HepG2 (cell line): ENCODE results near the gene MORN3. TPM values are rescaled to one million over a fixed set of nuclear protein-coding genes. Genes with fewer than 3 reads are reported as not detected.
A peak's percentile ranks its signal among the peaks of the same experiment; 100 is the strongest.

Experiments used
- ATAC-seq: fragments of 200-7000 bp; cut with Tn5 transposase; 3 replicates; pipeline ENCODE4 v1.9.1; 2020; ENCODE audit warnings: mild to moderate bottlenecking, moderate library complexity
- BruUV-seq: library from RNA; stranded (reverse); fragments of 400-500 nt; replicated peaks from 2 replicates; lab custom pipeline; 2021; lab: Mats Ljungman, UMichigan
- CTCF ChIA-PET: fragments of 300-600 bp; formaldehyde crosslinking; extraction: SDS; loops from one replicate; lab custom pipeline; 2021; ENCODE audit warnings: low total read pairs, inconsistent platforms, low intra/inter-chr PET ratio; lab: Yijun Ruan, JAX
- POLR2A ChIA-PET: fragments of 350-600 bp; sonication (Branson Sonifier 250); formaldehyde crosslinking; loops from one replicate; lab custom pipeline; 2020; ENCODE audit warnings: antibody characterized with exemption, inconsistent platforms; lab: Yijun Ruan, JAX
- DNase-seq: peaks from one replicate; pipeline ENCODE4 v3.0.0-alpha.2; 2015; ENCODE audit warnings: low spot score
- FAIRE-seq: peaks from 3 replicates; lab custom pipeline; 2011; peaks lifted over from hg19 to GRCh38; lab: Jason Lieb, UNC
- H2AFZ ChIP-seq: one replicate; pipeline ENCODE4 v1.6.1; 2011; ENCODE audit warnings: low read length, inconsistent platforms
- H3K27ac ChIP-seq: fragments of 300-600 bp; 3 replicates; pipeline ENCODE4 v1.8.0; 2011; ENCODE audit warnings: mixed run types, mild to moderate bottlenecking, mixed read lengths, low read length, inconsistent platforms; ENCODE audit not compliant: insufficient read depth; ENCODE audit errors: extremely low read length
- H3K27me3 ChIP-seq, 2 experiments: fragments of 200-600 bp in 1 of 2; 2 replicates in 1 of 2; 3 replicates in 1 of 2; pipeline versions ENCODE4 v1.6.0 to v1.8.0; 2011; ENCODE audit warnings: low read length in 2 of 2, mild to moderate bottlenecking in 2 of 2, moderate library complexity in 2 of 2, inconsistent platforms in 1 of 2; ENCODE audit not compliant: insufficient read depth in 2 of 2, control insufficient read depth in 1 of 2
- H3K36me3 ChIP-seq, 2 experiments: fragments of 200-600 bp in 1 of 2; replicated peaks in 1 of 2; 2 replicates in 1 of 2; 3 replicates in 1 of 2; pipeline versions ENCODE4 v1.5.1 to v1.8.0; 2011; ENCODE audit warnings: low read length in 2 of 2, inconsistent platforms in 1 of 2; ENCODE audit not compliant: insufficient read depth in 2 of 2, control insufficient read depth in 1 of 2
- H3K4me1 ChIP-seq: 2 replicates; pipeline ENCODE4 v1.5.1; 2012; ENCODE audit warnings: low read length, inconsistent platforms; ENCODE audit not compliant: insufficient read depth
- H3K4me2 ChIP-seq: 2 replicates; pipeline ENCODE4 v1.6.0; 2011; ENCODE audit warnings: low read depth, low read length, inconsistent platforms
- H3K4me3 ChIP-seq, 3 experiments: fragments of 200-600 bp in 1 of 3; sonication (generic), shearing (Covaris generic) in 1 of 3; replicated peaks in 1 of 3; 2 replicates each; pipeline ENCODE4 v1.5.1; 2011 to 2016; ENCODE audit warnings: low read length in 3 of 3, inconsistent platforms in 2 of 3, low read depth in 2 of 3, mild to moderate bottlenecking in 2 of 3, control low read depth in 1 of 3, mixed read lengths in 1 of 3; ENCODE audit not compliant: insufficient read depth in 1 of 3
- H3K79me2 ChIP-seq: one replicate; pipeline ENCODE4 v1.6.1; 2011; ENCODE audit warnings: low read length, inconsistent platforms; ENCODE audit not compliant: insufficient read depth
- H3K9ac ChIP-seq: 2 replicates; pipeline ENCODE4 v1.6.0; 2011; ENCODE audit warnings: mild to moderate bottlenecking, low read depth, low read length, inconsistent platforms; ENCODE audit not compliant: insufficient read depth
- H3K9me3 ChIP-seq: 2 replicates; pipeline ENCODE4 v1.5.1; 2012; ENCODE audit warnings: mild to moderate bottlenecking, low read length
- H4K20me1 ChIP-seq: 2 replicates; pipeline ENCODE4 v1.6.0; 2011; ENCODE audit warnings: inconsistent platforms, mild to moderate bottlenecking, low read length, moderate library complexity; ENCODE audit not compliant: insufficient read depth
- CEBPG ChIP-seq: IDR thresholded peaks from 2 replicates; pipeline ENCODE4 v1.6.1; 2016
- KDM5A ChIP-seq: fragments of 200-600 bp; sonication (generic); IDR thresholded peaks from 2 replicates; pipeline ENCODE4 v1.7.0; 2018; ENCODE audit warnings: antibody characterized with exemption, mild to moderate bottlenecking, low read length, borderline replicate concordance
- MXI1 ChIP-seq: IDR thresholded peaks from 3 replicates; pipeline ENCODE4 v1.6.1; 2012; ENCODE audit warnings: low read depth, low read length, inconsistent platforms, borderline replicate concordance
- PAF1 ChIP-seq: IDR thresholded peaks from 2 replicates; pipeline ENCODE4 v1.6.1; 2016; ENCODE audit warnings: missing genetic modification reagents, missing compliant biosample characterization
- POGZ ChIP-seq: sonication (generic); formaldehyde crosslinking; IDR thresholded peaks from 2 replicates; pipeline ENCODE4 v1.4.0; 2020; ENCODE audit warnings: mild to moderate bottlenecking, missing genetic modification reagents
- SALL1 ChIP-seq: sonication (generic); formaldehyde crosslinking; IDR thresholded peaks from 2 replicates; pipeline ENCODE4 v1.8.0; 2022; ENCODE audit warnings: mild to moderate bottlenecking, missing genetic modification reagents
- SRY ChIP-seq: sonication (generic); formaldehyde crosslinking; IDR thresholded peaks from 2 replicates; pipeline ENCODE4 v1.8.0; 2022; ENCODE audit warnings: mild to moderate bottlenecking, missing genetic modification reagents
- ZKSCAN8 ChIP-seq: IDR thresholded peaks from 2 replicates; pipeline ENCODE4 v1.6.1; 2016; ENCODE audit warnings: borderline replicate concordance, missing genetic modification reagents, missing compliant biosample characterization
- ZNF782 ChIP-seq: sonication (generic); formaldehyde crosslinking; IDR thresholded peaks from 2 replicates; pipeline ENCODE4 v1.4.0; 2020; ENCODE audit warnings: missing genetic modification reagents, mild to moderate bottlenecking, borderline replicate concordance
- ZNF792 ChIP-seq: IDR thresholded peaks from 2 replicates; pipeline ENCODE4 v1.6.1; 2016
- WGBS: methylation state at CpG from one replicate; pipeline ENCODE4 v1.1.6; 2017; ENCODE audit warnings: low lambda C conversion rate; 5-methylcytosine and 5-hydroxymethylcytosine counted together
- in situ Hi-C: cut with HindIII; loops from 2 replicates; pipeline ENCODE4 v1.10.0; 2017; ENCODE audit warnings: low pct_unique_long_range_greater_than_20kb; ENCODE audit not compliant: extremely low pct_ligation_motif_present
- intact Hi-C: fragments of 100-400 bp; cut with micrococcal nuclease; formaldehyde crosslinking; loops from one replicate; pipeline ENCODE4 v1.10.0; 2022; ENCODE audit not compliant: unreplicated experiment
- polyA plus RNA-seq, 8 experiments: library from polyadenylated mRNA; depleted of rRNA in 3 of 8; stranded (reverse) in 7 of 8; unstranded in 1 of 8; fragments of >200 nt; fragmentation: Illumina TruSeq in 4 of 8; extraction: Trizol in 4 of 8; gene quantifications; 2 replicates each; pipeline versions ENCODE4 v1.2.1 to v1.2.3, GENCODE V29; 2011 to 2016; ENCODE audit warnings: low read depth in 4 of 8, missing spikeins in 1 of 8, mixed read lengths in 1 of 8; ENCODE audit not compliant: insufficient read depth in 1 of 8
- total RNA-seq, 5 experiments: library from RNA; depleted of rRNA; stranded (reverse); fragments of >200 nt; fragmentation: Illumina TruSeq; extraction: Trizol; gene quantifications; 2 replicates each; pipeline ENCODE4 v1.2.3, GENCODE V29; 2016; ENCODE audit warnings: low read depth in 1 of 5
- TF ChIP-seq, protein P1 (sequence below): sonication (generic); formaldehyde crosslinking; IDR thresholded peaks from 2 replicates; pipeline ENCODE4; 2020; ENCODE audit warnings: missing genetic modification reagents, mild to moderate bottlenecking, borderline replicate concordance
- TF ChIP-seq, protein P2 (sequence below): sonication (generic); formaldehyde crosslinking; IDR thresholded peaks from 2 replicates; pipeline ENCODE4 v1.4.0; 2020; ENCODE audit warnings: missing genetic modification reagents
- TF ChIP-seq, protein P3 (sequence below): sonication (generic); formaldehyde crosslinking; IDR thresholded peaks from 2 replicates; pipeline ENCODE4 v1.4.0; 2020; ENCODE audit warnings: low read depth, mild to moderate bottlenecking, missing genetic modification reagents
- TF ChIP-seq, protein P4 (sequence below): sonication (generic); formaldehyde crosslinking; IDR thresholded peaks from 2 replicates; pipeline ENCODE4 v1.9.0; 2022; ENCODE audit warnings: missing genetic modification reagents, mild to moderate bottlenecking, borderline replicate concordance

The MORN3 gene
- total and polyA plus RNA-seq, 2 of the 13 experiments (the other 11 are each of a cell fraction or from before 2014, with no cell fraction given) = 1.1 to 2.0 TPM

DNA sequence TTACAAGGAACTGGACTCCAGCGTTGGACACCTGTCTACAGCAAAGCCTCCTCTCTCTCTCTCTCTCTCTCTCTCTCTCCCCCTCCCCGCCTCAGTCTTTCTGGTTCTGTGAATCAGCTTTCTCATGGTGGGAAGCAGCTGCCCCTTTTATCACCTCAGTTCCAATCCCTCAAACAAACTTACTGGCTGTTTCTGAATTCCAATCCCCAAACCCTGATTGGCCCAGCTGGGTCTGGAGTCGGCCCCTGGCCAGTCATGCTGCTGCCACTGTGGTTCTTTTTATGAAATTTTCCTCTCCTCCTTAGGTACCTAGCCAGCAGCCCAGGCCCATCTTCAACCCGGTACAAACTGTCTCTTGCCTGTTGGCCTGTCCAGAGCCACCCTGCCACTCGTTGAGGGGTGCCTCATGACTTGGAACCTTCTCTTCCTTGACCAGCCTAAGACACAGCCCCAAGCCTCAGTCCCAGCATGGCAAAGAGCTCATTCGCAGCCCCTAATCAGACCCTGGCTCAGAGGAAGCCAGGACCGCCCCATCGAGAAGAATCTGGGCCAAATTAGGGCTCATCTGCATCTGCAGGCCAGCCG lies 9.4 kb upstream of the MORN3 start:
- Histone ChIP-seq H3K4me1 (peaks cover 19% of the 10 kb centered on the region), H4K20me1 (no peaks in the 10 kb centered on the region), H3K4me3 (peak overlapping the region in 1 of 3 experiments; percentile 22; a peak in 1 of 6 replicates), H3K79me2 (no peaks in the 10 kb centered on the region), H3K9me3 (no peaks in the 10 kb centered on the region), H3K27ac (no peak overlapping the region), H3K4me2 (peak overlapping the region; percentile 54), H3K27me3 (peaks cover 0 to 5% of the 10 kb centered on the region in 2 experiments; a peak in 1 of 5 replicates), H3K36me3 (no peaks in the 10 kb centered on the region), H2AFZ (peak overlapping the region; percentile 85), H3K9ac (no peak overlapping the region)
- no peak for FAIRE-seq
- DNase-seq = no peak
- ChIA-PET CTCF (no interaction called here), POLR2A (no interaction called here)
- peak; percentile 37; the same call in 2 of the 3 replicates for ATAC-seq
- in situ Hi-C loops (no loop called here), intact Hi-C loops (no loop called here)
- no TSS peak for BruUV-seq
- whole genome bisulfite sequencing = 9% methylated on average over 6 of the region's 9 CpGs
- TF ChIP-seq ZKSCAN8 (CRISPR knock-in tag) (no peak), PAF1 (CRISPR knock-in tag) (no peak), ZNF792 (CRISPR knock-in tag) (no peak), POGZ (CRISPR knock-in tag) (no peak), SALL1 (CRISPR knock-in tag) (0 out of 2 replicates have a peak, but pooled peaks have one; percentile 19), CEBPG (CRISPR knock-in tag) (no peak), KDM5A (no peak), ZNF782 (CRISPR knock-in tag) (no peak), MXI1 (no peak), SRY (CRISPR knock-in tag) (no peak)
- TF ChIP-seq, protein P1, sequence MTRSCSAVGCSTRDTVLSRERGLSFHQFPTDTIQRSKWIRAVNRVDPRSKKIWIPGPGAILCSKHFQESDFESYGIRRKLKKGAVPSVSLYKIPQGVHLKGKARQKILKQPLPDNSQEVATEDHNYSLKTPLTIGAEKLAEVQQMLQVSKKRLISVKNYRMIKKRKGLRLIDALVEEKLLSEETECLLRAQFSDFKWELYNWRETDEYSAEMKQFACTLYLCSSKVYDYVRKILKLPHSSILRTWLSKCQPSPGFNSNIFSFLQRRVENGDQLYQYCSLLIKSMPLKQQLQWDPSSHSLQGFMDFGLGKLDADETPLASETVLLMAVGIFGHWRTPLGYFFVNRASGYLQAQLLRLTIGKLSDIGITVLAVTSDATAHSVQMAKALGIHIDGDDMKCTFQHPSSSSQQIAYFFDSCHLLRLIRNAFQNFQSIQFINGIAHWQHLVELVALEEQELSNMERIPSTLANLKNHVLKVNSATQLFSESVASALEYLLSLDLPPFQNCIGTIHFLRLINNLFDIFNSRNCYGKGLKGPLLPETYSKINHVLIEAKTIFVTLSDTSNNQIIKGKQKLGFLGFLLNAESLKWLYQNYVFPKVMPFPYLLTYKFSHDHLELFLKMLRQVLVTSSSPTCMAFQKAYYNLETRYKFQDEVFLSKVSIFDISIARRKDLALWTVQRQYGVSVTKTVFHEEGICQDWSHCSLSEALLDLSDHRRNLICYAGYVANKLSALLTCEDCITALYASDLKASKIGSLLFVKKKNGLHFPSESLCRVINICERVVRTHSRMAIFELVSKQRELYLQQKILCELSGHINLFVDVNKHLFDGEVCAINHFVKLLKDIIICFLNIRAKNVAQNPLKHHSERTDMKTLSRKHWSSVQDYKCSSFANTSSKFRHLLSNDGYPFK (CRISPR knock-in tag) = no peak
- TF ChIP-seq, protein P2, sequence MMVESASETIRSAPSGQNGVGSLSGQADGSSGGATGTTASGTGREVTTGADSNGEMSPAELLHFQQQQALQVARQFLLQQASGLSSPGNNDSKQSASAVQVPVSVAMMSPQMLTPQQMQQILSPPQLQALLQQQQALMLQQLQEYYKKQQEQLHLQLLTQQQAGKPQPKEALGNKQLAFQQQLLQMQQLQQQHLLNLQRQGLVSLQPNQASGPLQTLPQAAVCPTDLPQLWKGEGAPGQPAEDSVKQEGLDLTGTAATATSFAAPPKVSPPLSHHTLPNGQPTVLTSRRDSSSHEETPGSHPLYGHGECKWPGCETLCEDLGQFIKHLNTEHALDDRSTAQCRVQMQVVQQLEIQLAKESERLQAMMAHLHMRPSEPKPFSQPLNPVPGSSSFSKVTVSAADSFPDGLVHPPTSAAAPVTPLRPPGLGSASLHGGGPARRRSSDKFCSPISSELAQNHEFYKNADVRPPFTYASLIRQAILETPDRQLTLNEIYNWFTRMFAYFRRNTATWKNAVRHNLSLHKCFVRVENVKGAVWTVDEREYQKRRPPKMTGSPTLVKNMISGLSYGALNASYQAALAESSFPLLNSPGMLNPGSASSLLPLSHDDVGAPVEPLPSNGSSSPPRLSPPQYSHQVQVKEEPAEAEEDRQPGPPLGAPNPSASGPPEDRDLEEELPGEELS (CRISPR knock-in tag) = no peak
- TF ChIP-seq, protein P3, sequence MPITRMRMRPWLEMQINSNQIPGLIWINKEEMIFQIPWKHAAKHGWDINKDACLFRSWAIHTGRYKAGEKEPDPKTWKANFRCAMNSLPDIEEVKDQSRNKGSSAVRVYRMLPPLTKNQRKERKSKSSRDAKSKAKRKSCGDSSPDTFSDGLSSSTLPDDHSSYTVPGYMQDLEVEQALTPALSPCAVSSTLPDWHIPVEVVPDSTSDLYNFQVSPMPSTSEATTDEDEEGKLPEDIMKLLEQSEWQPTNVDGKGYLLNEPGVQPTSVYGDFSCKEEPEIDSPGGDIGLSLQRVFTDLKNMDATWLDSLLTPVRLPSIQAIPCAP (CRISPR knock-in tag) = no peak
- TF ChIP-seq, protein P4, sequence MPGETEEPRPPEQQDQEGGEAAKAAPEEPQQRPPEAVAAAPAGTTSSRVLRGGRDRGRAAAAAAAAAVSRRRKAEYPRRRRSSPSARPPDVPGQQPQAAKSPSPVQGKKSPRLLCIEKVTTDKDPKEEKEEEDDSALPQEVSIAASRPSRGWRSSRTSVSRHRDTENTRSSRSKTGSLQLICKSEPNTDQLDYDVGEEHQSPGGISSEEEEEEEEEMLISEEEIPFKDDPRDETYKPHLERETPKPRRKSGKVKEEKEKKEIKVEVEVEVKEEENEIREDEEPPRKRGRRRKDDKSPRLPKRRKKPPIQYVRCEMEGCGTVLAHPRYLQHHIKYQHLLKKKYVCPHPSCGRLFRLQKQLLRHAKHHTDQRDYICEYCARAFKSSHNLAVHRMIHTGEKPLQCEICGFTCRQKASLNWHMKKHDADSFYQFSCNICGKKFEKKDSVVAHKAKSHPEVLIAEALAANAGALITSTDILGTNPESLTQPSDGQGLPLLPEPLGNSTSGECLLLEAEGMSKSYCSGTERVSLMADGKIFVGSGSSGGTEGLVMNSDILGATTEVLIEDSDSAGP (CRISPR knock-in tag) = peak; percentile 24; the same call in 1 of the 2 replicates
